Caco-2 (cell line): ENCODE data around the gene EID2B. TPM values are rescaled to one million over a fixed set of nuclear protein-coding genes. Genes with fewer than 3 reads are reported as not detected.

Source experiments
- BruUV-seq: library from RNA; stranded (reverse); fragments of 400-500 nt; replicated peaks from 2 replicates; lab custom pipeline; 2021; lab: Mats Ljungman, UMichigan
- CTCF ChIA-PET: fragments of 300-600 bp; sonication (Branson Sonifier 250); formaldehyde crosslinking; loops from one replicate; lab custom pipeline; 2022; ENCODE audit warnings: antibody characterized with exemption; lab: Charles Lee
- POLR2A ChIA-PET: fragments of 300-600 bp; sonication (Branson Sonifier 250); formaldehyde crosslinking; loops from one replicate; lab custom pipeline; 2022; ENCODE audit warnings: antibody characterized with exemption; lab: Charles Lee
- DNase-seq, 2 experiments: peaks; one replicate each; pipeline versions ENCODE4 v3.0.0 to v3.0.0-alpha.2; 2020 to 2022
- H3K27me3 ChIP-seq: replicated peaks from 2 replicates; pipeline ENCODE4 v1.6.0; 2011; ENCODE audit warnings: low read length; ENCODE audit not compliant: control insufficient read depth, insufficient read depth
- H3K36me3 ChIP-seq: 2 replicates; pipeline ENCODE4 v1.5.1; 2011; ENCODE audit warnings: low read length; ENCODE audit not compliant: control insufficient read depth, insufficient read depth
- H3K4me1 ChIP-seq: fragments of 250-450 bp; sonication (Bioruptor Pico); 2 replicates; pipeline ENCODE4 v1.5.1; 2020; ENCODE audit warnings: mild to moderate bottlenecking
- H3K4me3 ChIP-seq: 2 replicates; pipeline ENCODE4 v1.5.1; 2011; ENCODE audit warnings: low read depth, mild to moderate bottlenecking, control low read depth, low read length
- H3K9me3 ChIP-seq: fragments of 250-450 bp; sonication (Bioruptor Pico); 2 replicates; pipeline ENCODE4 v1.5.1; 2020; ENCODE audit warnings: mild to moderate bottlenecking, moderate library complexity
- H3K27ac Mint-ChIP-seq: one replicate; pipeline ENCODE4 v1.8.0; 2022; ENCODE audit warnings: mixed read lengths; ENCODE audit not compliant: unreplicated experiment
- H3K27me3 Mint-ChIP-seq: one replicate; pipeline ENCODE4 v1.8.0; 2022; ENCODE audit warnings: mixed read lengths; ENCODE audit not compliant: insufficient read depth, unreplicated experiment
- H3K36me3 Mint-ChIP-seq: one replicate; pipeline ENCODE4 v1.8.0; 2022; ENCODE audit warnings: mild to moderate bottlenecking, mixed read lengths; ENCODE audit not compliant: insufficient read depth, unreplicated experiment
- H3K4me1 Mint-ChIP-seq: one replicate; pipeline ENCODE4 v1.8.0; 2022; ENCODE audit warnings: low read depth, mixed read lengths; ENCODE audit not compliant: unreplicated experiment
- H3K4me3 Mint-ChIP-seq: one replicate; pipeline ENCODE4 v1.8.0; 2022; ENCODE audit warnings: mild to moderate bottlenecking, moderate library complexity, mixed read lengths; ENCODE audit not compliant: unreplicated experiment
- H3K9me3 Mint-ChIP-seq: one replicate; pipeline ENCODE4 v1.8.0; 2022; ENCODE audit warnings: mixed read lengths; ENCODE audit not compliant: unreplicated experiment
- CTCF ChIP-seq, 2 experiments: fragments of 200-600 bp in 1 of 2; IDR thresholded peaks; 1 replicate in 1 of 2; 2 replicates in 1 of 2; pipeline versions ENCODE4 v1.5.1 to v1.8.0; 2011 to 2022; ENCODE audit warnings: antibody characterized with exemption in 1 of 2, control low read depth in 1 of 2, inconsistent platforms in 1 of 2, low read depth in 1 of 2, low read length in 1 of 2, mild to moderate bottlenecking in 1 of 2, moderate library complexity in 1 of 2; ENCODE audit not compliant: insufficient read depth in 1 of 2, severe bottlenecking in 1 of 2, unreplicated experiment in 1 of 2
- intact Hi-C: fragments of 100-400 bp; cut with micrococcal nuclease; formaldehyde crosslinking; loops from one replicate; pipeline ENCODE4 v1.10.0; 2022; ENCODE audit not compliant: unreplicated experiment
- total RNA-seq: library from RNA; stranded (reverse); gene quantifications from 2 replicates; pipeline ENCODE4 v1.2.3, GENCODE V29; 2022

The EID2B gene
- total RNA-seq, 1 experiment from 2014 or later = 2.1 TPM

- no peak for DNase-seq
- TF ChIP-seq CTCF (IDR thresholded peaks at IDR 0.05; ENCODE audit: insufficient read depth in 1 of 2, low read depth in 1 of 2, low read length in 1 of 2, severe bottlenecking in 1 of 2, unreplicated experiment in 1 of 2) = no peak
- Histone ChIP-seq H3K36me3 (no peaks in the 10 kb centered on the region), H3K4me3 (no peak overlapping the region), H3K27me3 (no peaks in the 10 kb centered on the region), H3K9me3 (no peaks in the 10 kb centered on the region), H3K4me1 (peaks cover 4% of the 10 kb centered on the region; the same call in 1 of the 2 replicates)
- Mint-ChIP-seq H3K27me3 (peaks cover 13% of the 10 kb centered on the region), H3K9me3 (no peaks in the 10 kb centered on the region), H3K4me1 (peaks cover 10% of the 10 kb centered on the region), H3K27ac (no peak overlapping the region), H3K36me3 (no peaks in the 10 kb centered on the region), H3K4me3 (no peak overlapping the region)
- no TSS peak for BruUV-seq
- intact Hi-C loops = no loop called here
- ChIA-PET CTCF (no interaction called here), POLR2A (no interaction called here)
These were observed 20.5 kb upstream of the EID2B start for GRCh38 chr19:39553082-39553652.

GRCh38 chr19:39550197-39550596, 17.5 kb upstream of the EID2B start:
- CTCF ChIA-PET = interaction anchor here (0.8 to 2.0 kb wide), 2 partner anchors 122 to 123 kb away, joined by 4 to 9 read pairs; no protein-coding TSS in a partner anchor
- H3K27ac Mint-ChIP-seq = no peak overlapping the region
- H3K4me1 ChIP-seq = no peaks in the 10 kb centered on the region

GRCh38 chr19:39546599-39546998, 13.9 kb upstream of the EID2B start:
- Histone ChIP-seq H3K9me3 (no peaks in the 10 kb centered on the region), H3K4me1 (no peaks in the 10 kb centered on the region), H3K27me3 (no peaks in the 10 kb centered on the region), H3K36me3 (no peaks in the 10 kb centered on the region), H3K4me3 (no peak overlapping the region)
- intact Hi-C loops = no loop called here
- Mint-ChIP-seq H3K27me3 (peaks cover 14% of the 10 kb centered on the region), H3K4me3 (no peak overlapping the region), H3K36me3 (no peaks in the 10 kb centered on the region), H3K9me3 (no peaks in the 10 kb centered on the region), H3K4me1 (no peaks in the 10 kb centered on the region), H3K27ac (no peak overlapping the region)
- no peak for DNase-seq
- no TSS peak for BruUV-seq
- CTCF ChIA-PET = interaction anchor here (0.5 kb wide), 1 partner anchor 35 kb away, joined by 3 read pairs; no protein-coding TSS in a partner anchor
- no peak for TF ChIP-seq CTCF (IDR thresholded peaks at IDR 0.05; ENCODE audit: insufficient read depth in 1 of 2, low read depth in 1 of 2, low read length in 1 of 2, severe bottlenecking in 1 of 2, unreplicated experiment in 1 of 2)
- POLR2A ChIA-PET = no interaction called here

More at GRCh38 chr19:39550197-39550596, 17.5 kb upstream of the EID2B start:
- H3K9me3 Mint-ChIP-seq = no peaks in the 10 kb centered on the region
- H3K27me3 ChIP-seq = no peaks in the 10 kb centered on the region
- no peak overlapping the region for H3K4me3 ChIP-seq
- no peak overlapping the region for H3K4me3 Mint-ChIP-seq
- H3K4me1 Mint-ChIP-seq = no peaks in the 10 kb centered on the region
- no peaks in the 10 kb centered on the region for H3K36me3 Mint-ChIP-seq
- no peaks in the 10 kb centered on the region for H3K9me3 ChIP-seq
- TF ChIP-seq CTCF (IDR thresholded peaks at IDR 0.05; ENCODE audit: insufficient read depth in 1 of 2, low read depth in 1 of 2, low read length in 1 of 2, severe bottlenecking in 1 of 2, unreplicated experiment in 1 of 2) = no peak
- H3K36me3 ChIP-seq = no peaks in the 10 kb centered on the region
- intact Hi-C loops = no loop called here
- peaks cover 21% of the 10 kb centered on the region for H3K27me3 Mint-ChIP-seq
- no TSS peak for BruUV-seq
- DNase-seq = no peak
- POLR2A ChIA-PET = no interaction called here
